GM19238 (cell line): Measurements from ENCODE around the gene LDB2.

Source experiments
- DNase-seq: peaks from one replicate; pipeline ENCODE4 v3.0.0; 2011; ENCODE audit warnings: low spot score; ENCODE audit not compliant: insufficient read length

Gene LDB2

GRCh38 chr4:16496501-16496900, 401.9 kb downstream of the LDB2 start:
- DNase-seq, result no peak

DNA sequence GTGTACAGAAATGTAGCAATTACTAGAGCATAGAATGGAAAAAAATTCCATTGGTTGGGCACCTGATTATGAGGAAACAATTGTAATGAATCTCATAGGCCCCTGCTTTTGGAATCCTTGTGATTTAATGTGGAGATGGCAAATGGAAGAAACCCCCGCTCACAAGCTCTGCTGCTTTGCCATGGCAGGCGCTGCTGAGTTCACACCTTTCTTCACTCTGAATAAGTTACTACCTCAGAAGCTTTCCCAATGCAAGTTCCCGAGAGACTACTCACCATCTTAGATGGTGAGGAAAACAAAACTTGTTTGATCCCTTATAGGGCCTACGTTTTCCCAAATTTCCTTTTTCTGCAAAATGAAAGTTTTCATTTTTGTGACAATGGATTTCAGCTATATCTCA, 405.6 kb downstream of the LDB2 start:
- no peak for DNase-seq

DNA sequence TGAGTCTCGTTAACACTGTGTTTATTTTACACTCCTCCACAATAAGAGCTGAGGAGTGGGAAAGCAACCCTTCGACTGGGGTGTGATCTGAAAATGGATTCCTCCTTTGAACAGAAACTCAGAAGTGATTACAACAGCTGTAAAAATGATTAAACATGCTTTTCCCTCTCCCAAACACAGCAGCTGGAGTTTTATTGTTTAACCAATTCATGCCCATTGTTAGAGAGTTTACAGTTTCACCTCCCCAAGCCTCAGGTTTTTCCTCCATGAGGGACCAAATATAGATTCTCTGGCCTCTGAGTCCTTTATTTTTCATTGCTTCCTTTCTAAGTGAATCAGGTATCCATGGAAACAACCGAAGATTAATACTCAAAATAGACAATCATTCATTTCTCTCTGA, 409.2 kb downstream of the LDB2 start:
- DNase-seq, result no peak

DNA sequence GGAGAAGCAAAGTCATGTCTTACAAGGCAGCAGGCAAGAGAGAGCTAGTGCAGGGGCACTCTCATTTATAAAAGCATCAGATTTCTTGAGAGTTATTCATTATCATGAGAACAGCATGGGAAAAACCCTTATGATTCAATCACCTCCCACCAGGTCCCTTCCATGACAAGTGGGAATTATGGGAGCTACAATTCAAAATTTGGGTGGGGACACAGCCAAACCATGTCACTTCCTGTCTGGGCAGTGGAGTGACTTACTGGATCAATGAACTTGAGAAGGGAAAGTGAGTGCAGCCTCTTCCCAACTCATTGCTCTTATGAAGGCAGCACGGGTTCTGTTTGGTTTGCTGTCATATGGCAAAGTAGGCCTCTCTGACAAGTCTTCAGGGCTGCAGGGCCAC, 410.4 kb downstream of the LDB2 start:
- no peak for DNase-seq

DNA sequence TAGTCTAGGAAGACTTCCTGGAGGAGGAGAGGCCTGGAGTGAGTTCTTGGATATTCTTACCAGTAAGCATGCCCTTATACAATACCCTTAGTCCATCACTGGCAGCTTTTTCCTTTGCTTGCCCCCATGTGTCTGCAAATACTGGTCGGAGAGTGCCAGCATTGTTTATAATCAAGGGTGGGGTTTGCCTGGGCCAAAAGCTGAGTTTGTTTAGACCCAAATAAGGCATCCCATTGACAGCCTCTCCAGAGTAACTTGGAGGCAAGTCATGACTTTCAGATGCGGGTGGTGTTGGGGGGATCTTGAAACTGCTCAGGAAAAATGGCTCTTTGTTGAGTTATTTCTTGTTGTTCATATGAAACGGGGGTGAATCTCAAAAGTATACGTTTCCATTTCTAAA, 413.7 kb downstream of the LDB2 start:
- DNase-seq, result no peak

GRCh38 chr4:16483540-16483939, 414.9 kb downstream of the LDB2 start:
- no peak for DNase-seq

GRCh38 chr4:16480011-16480410, 418.4 kb downstream of the LDB2 start:
- DNase-seq, result no peak

GRCh38 chr4:16472537-16472936, 425.9 kb downstream of the LDB2 start:
- no peak for DNase-seq

- DNase-seq, result no peak
Observed at GRCh38 chr4:16467061-16467460, 431.4 kb downstream of the LDB2 start.

DNA sequence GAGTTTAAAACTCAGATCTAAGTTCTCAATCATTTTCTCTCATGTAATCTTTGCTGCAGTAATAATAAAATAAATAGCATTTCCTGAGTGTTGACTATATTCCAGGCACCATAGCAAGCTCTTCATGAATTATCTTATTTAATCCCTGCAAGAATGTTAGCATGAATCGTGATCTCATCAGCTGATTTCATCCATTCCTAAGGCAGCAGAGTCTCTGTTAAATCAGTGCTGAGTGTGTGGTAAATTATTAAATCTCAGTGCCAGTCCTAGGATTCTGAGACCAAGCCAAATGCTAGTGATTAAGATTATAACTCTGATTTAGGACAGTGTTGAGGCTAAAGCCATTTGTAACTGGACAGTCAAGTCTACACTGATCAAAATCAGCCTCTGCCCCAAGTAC, 431.9 kb downstream of the LDB2 start:
- no peak for DNase-seq

DNA sequence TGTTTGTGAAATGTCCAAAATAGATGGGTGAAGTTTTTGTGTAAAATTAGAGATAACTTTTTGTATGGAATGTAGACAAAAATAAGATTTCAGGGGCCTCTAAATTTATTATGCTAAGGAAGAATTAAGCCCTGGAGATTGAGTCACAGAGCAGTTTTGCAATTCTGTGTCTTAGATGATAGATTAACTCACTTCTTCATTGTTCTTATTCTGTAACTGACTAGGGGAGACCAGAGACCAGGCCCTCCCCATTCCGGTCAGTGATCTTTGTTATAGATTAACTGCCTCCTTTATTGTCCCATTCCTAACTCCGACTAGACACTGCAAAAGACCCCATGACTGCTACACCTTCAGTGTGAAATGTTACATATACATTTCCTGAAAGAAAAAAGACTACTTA, 433.8 kb downstream of the LDB2 start:
- DNase-seq, result no peak

DNA sequence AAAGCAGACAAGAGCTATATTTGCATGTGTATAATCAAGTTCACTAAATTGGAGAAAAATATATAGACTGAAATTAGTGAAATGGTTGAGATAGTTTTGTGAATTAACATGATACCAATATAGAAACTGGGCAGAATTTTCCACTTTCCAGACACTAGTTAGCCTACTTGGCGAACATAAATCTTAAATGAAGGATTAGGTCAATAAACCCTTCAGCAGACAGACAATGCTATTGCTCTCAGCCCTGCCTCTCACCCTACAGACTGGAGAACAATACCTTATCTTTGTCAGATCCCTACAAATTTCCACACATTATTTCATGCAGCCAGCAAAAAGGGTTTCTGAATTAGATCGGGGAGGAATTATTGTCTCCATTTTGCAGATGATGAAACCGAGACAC, 435.8 kb downstream of the LDB2 start:
- no peak for DNase-seq

DNA sequence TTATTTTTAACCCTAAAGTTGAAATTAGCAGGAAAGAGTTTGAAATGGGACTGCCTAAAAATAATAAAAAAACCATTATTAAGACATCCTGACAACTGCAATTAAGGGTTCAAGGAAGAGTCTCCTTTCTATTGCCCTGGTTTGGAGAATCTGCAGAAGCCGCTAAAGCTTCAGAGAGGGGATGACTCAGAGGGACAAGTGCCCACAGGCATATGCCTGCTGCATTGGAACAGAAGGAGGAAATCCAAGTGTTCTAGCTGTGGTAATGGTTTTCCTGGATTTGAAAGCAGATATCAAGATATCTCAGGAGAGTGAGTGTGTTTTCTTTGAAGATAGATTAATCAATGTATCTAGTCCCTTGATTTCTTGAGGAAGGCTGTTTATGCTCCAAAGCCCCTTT, 437.1 kb downstream of the LDB2 start:
- DNase-seq, result no peak

DNA sequence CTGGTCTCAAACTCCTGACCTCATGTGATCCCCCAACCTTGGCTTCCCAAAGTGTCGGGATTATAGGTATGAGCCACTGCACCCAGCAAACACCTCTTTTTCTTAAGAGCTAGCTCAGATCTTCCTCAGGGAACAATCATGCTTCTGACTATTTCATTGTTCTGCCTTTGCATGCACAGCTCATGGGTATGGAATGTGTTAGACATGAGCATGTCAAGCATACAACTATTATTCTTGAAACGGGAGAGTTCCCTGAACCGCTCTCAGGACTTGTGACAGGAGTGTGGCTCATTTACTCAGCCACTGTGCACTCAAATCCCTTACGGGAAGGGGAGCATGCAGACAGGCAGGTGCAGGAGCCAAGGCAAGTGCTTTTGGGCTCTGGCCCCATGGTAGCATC, 440.5 kb downstream of the LDB2 start:
- DNase-seq, result no peak
